AG04449 (cell line): ENCODE data around the gene ZNF787.
"Not testable (repeated sequence)": the region's sequence is repeated elsewhere in the genome, so short reads cannot be mapped to it uniquely, and the experiment has no call there.

Experiments used
- CTCF ChIA-PET: fragments of 350-600 bp; formaldehyde crosslinking; extraction: SDS; loops from one replicate; lab custom pipeline; 2021; ENCODE audit warnings: antibody characterized with exemption; lab: Yijun Ruan, JAX
- POLR2A ChIA-PET: fragments of 400-600, 350-600 bp; formaldehyde crosslinking; extraction: SDS; loops from one replicate; lab custom pipeline; 2020; ENCODE audit warnings: antibody characterized with exemption, inconsistent platforms; lab: Yijun Ruan, JAX
- DNase-seq: peaks from one replicate; pipeline ENCODE4 v3.0.0-alpha.2; 2010; ENCODE audit warnings: low read depth, low spot score
- H3K4me3 ChIP-seq: 2 replicates; pipeline ENCODE4 v1.5.1; 2011; ENCODE audit warnings: low read depth, mild to moderate bottlenecking, control low read depth, low read length
- TF ChIP-seq, protein P1 (sequence below): IDR thresholded peaks from one replicate; pipeline ENCODE4 v1.5.1; 2011; ENCODE audit warnings: mild to moderate bottlenecking, moderate library complexity, low read length, control low read depth, inconsistent platforms; ENCODE audit not compliant: insufficient read depth; ENCODE audit errors: missing control alignments

ZNF787 gene

DNA sequence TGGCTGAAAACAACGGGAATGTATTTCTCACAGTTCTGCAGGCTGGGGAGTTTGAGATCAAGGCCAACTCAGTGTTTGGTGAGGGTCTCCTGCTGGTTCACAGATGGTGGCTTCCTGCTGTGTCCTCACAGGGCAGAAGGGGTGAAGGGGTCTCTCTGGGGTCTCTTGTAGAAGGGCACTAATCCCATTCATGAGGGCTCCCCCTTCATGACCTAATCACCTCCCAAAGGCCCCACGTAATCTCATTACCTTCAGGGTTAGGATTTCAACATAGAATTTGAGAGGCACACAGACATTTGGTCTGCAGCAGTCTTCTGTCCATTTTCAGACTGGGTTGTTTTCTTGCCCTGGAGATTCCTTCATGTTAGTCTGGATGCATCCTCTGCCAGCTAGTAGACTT is 31.5 kb upstream of the ZNF787 start:
- TF ChIP-seq, protein P1, sequence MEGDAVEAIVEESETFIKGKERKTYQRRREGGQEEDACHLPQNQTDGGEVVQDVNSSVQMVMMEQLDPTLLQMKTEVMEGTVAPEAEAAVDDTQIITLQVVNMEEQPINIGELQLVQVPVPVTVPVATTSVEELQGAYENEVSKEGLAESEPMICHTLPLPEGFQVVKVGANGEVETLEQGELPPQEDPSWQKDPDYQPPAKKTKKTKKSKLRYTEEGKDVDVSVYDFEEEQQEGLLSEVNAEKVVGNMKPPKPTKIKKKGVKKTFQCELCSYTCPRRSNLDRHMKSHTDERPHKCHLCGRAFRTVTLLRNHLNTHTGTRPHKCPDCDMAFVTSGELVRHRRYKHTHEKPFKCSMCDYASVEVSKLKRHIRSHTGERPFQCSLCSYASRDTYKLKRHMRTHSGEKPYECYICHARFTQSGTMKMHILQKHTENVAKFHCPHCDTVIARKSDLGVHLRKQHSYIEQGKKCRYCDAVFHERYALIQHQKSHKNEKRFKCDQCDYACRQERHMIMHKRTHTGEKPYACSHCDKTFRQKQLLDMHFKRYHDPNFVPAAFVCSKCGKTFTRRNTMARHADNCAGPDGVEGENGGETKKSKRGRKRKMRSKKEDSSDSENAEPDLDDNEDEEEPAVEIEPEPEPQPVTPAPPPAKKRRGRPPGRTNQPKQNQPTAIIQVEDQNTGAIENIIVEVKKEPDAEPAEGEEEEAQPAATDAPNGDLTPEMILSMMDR, result no peak
- no peak overlapping the region for H3K4me3 ChIP-seq
- DNase-seq, result no peak
- ChIA-PET CTCF (interaction anchor here (1.8 to 2.1 kb wide), 2 partner anchors 10 to 19 kb away, joined by 7 to 8 read pairs; no protein-coding TSS in a partner anchor), POLR2A (no interaction called here)

DNA sequence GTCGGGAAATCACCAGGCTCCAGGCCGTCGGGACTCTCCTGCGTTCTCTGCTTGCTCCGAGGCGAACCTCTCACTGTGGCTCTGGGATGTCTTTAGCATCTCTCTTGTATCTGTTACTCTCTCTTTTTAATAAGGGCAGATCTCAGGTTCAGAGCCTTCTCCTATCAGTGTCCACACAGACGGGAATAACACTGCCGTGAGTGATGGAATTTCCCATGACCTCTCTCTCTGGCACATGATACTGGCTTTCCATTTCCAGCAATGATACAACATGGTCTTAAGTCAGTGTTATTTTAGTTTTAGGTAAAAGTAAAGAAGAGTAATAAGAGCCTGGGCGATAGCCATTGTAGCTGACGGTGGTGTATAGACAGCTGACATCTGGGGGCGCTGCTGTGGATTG is 29.3 kb upstream of the ZNF787 start:
- ChIA-PET POLR2A (no interaction called here), CTCF (no interaction called here)
- no peak overlapping the region for H3K4me3 ChIP-seq
- TF ChIP-seq, protein P1, result no peak
- DNase-seq, result no peak

DNA sequence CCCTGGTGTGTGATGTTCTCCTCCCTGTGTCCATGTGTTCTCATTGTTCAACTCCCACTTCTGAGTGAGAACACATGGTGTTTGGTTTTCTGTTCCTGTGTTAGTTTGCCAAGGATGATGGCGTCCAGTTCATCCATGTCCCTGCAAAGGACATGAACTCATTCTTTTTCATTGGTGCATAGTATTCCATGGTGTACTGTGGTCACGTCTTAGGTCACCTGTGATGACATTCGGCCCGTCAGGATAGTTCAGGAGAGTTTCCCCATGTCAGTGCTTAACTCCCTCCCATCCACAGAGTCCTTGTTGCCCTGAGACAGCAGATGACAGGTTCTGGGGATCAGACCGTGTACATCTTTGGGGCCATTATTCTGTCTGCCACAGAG is 28.6 kb upstream of the ZNF787 start:
- no peak overlapping the region for H3K4me3 ChIP-seq
- POLR2A ChIA-PET, result no interaction called here
- CTCF ChIA-PET, result no interaction called here
- TF ChIP-seq, protein P1, result no peak
- no peak for DNase-seq

DNA sequence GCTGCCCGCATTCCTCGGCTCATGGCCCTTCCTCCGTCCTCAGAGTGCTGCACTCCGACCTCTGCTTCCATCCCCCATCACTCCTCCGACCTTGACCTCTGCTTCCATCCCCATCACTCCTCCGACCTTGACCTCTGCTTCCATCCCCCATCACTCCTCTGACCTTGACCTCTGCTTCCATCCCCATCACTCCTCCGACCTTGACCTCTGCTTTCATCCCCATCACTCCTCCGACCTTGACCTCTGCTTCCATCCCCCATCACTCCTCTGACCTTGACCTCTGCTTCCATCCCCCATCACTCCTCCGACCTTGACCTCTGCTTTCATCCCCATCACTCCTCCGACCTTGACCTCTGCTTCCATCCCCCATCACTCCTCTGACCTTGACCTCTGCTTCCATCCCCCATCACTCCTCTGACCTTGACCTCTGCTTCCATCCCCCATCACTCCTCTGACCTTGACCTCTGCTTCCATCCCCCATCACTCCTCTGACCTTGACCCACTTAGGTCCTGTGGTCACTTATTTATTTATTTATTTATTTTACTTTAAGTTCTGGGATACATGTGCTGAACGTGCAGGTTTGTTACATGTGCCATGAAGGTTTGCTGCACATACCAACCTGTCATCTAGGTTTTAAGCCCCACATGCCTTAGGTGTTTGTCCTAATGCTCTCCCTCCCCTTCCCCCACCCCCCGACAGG is 28.0 kb upstream of the ZNF787 start:
- DNase-seq, CTCF ChIA-PET, POLR2A ChIA-PET, H3K4me3 ChIP-seq: not testable (repeated sequence)

DNA sequence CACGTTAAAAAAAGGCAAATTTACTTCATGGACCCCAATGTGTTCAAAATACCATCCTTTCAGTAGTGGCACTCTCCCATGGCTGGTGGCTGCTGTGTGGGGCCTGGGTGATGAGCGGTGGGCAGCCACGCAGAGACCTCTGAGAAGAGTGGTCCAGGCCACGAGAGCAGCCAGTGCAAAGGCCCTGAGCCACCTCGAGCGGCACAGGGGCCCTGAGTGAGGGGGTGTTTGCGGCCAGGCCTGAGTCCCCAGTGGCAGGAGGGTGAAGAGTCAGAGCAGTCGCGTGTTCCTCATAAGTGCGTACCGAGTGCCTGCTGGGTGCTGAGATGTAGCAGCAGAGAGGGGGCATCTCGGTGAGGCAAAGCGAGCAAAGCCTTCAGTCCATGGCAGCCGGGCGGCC is 27.0 kb upstream of the ZNF787 start:
- POLR2A ChIA-PET, result no interaction called here
- DNase-seq, result no peak
- CTCF ChIA-PET, result no interaction called here
- TF ChIP-seq, protein P1, result no peak
- H3K4me3 ChIP-seq, result no peak overlapping the region

DNA sequence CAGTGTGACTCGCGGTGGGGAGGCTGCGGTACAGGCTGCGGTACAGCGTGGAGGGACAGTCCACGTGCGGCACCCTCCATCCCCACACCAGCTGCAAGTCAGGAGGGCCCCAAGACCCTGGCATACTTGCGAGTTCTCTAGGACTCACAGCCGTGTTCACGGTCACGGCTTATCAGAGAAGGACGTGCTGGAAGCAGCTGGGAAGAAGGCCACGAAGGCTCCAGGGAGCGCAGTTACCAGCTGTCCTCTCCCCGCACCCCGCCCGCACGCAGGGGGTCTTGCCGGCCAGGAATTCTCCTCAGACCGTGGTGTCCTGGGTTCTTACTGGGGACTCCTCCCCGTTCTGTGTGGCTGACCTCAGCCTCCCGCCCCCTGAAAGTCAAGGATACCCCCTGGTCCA is 26.2 kb upstream of the ZNF787 start:
- POLR2A ChIA-PET, result no interaction called here
- DNase-seq, result no peak
- CTCF ChIA-PET, result no interaction called here
- no peak overlapping the region for H3K4me3 ChIP-seq
- TF ChIP-seq, protein P1, result no peak

DNA sequence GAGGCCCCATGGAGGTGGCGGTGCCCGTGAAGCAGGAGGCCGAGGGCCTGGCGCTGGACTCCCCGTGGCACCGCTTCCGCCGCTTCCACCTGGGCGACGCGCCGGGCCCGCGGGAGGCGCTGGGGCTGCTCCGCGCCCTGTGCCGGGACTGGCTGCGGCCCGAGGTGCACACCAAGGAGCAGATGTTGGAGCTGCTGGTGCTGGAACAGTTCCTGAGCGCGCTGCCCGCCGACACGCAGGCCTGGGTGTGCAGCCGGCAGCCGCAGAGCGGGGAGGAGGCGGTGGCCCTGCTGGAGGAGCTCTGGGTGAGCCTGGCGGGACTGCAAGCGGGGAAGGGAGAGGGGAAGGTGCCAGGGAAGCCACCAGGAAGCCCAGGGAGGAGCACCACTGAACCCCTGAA is 25.8 kb upstream of the ZNF787 start:
- POLR2A ChIA-PET, result interaction anchor here (0.7 kb wide), 1 partner anchor 11 kb away, joined by 3 read pairs; no protein-coding TSS in a partner anchor
- no peak overlapping the region for H3K4me3 ChIP-seq
- CTCF ChIA-PET, result no interaction called here
- TF ChIP-seq, protein P1, result no peak
- no peak for DNase-seq
